Activated naive CD8-positive, alpha-beta T cell treated with anti-CD3 and anti-CD28 coated beads, Interleukin-2, amount 50 U/mL, for 24 hours (primary cell): ENCODE results near the gene CSTA.
A peak's percentile ranks its signal among the peaks of the same experiment; 100 is the strongest.

Experiments
- ATAC-seq: fragments of 150-1000 bp; cut with Tn5 transposase; one replicate; pipeline ENCODE4 v1.10.0; 2021
- DNase-seq: peaks from one replicate; pipeline ENCODE4 v3.0.0; 2021
- H3K27ac Mint-ChIP-seq: one replicate; pipeline ENCODE4 v1.8.0; 2021; ENCODE audit warnings: mild to moderate bottlenecking, mixed read lengths
- H3K27me3 Mint-ChIP-seq: one replicate; pipeline ENCODE4 v1.8.0; 2021; ENCODE audit warnings: mixed read lengths
- H3K36me3 Mint-ChIP-seq: one replicate; pipeline ENCODE4 v1.8.0; 2021; ENCODE audit warnings: low read depth, mixed read lengths
- H3K4me1 Mint-ChIP-seq: one replicate; pipeline ENCODE4 v1.8.0; 2021; ENCODE audit warnings: mixed read lengths
- H3K4me3 Mint-ChIP-seq: one replicate; pipeline ENCODE4 v1.8.0; 2021; ENCODE audit warnings: mild to moderate bottlenecking, moderate library complexity, mixed read lengths
- H3K9me3 Mint-ChIP-seq: one replicate; pipeline ENCODE4 v1.8.0; 2021; ENCODE audit warnings: mixed read lengths

The CSTA gene

DNA sequence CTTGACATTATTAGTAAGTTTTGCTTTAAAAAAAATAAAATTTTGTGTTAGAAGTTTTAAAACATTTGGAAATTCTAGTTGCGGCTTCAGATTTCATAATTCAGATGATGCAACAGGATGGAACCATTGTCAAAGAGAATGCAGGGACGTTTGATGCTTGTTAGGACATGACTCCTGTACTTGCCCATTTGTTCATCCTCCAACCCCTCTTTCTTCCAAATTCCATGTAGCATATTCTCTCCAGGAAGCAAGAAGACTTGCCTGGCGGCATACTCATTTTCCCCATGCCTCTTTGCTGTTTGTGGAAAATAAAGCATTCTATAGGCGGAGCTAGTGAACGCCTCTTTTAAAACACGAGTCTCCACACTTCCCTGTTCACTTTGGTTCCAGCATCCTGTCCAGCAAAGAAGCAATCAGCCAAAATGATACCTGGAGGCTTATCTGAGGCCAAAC is at the start of gene CSTA:
Gene CSTA, plus strand, starts transcription at position 378 of the 453 bp plus-strand sequence. Its CDS starts 45 bp downstream, at position 423.
- H3K36me3 Mint-ChIP-seq, result no peaks in the 10 kb centered on the region
- DNase-seq (no peak), ATAC-seq (no peak)
- H3K9me3 Mint-ChIP-seq, result peaks cover 6% of the 10 kb centered on the region
- no peak within 1 kb of the TSS for H3K4me3 Mint-ChIP-seq
- no peak within 1 kb of the TSS for H3K27ac Mint-ChIP-seq
- peaks cover 21% of the 10 kb centered on the region for H3K4me1 Mint-ChIP-seq
- peaks cover 7% of the 10 kb centered on the region for H3K27me3 Mint-ChIP-seq

- Mint-ChIP-seq H3K4me3 (no peak overlapping the region), H3K27me3 (no peaks in the 10 kb centered on the region), H3K9me3 (no peaks in the 10 kb centered on the region), H3K27ac (no peak overlapping the region), H3K36me3 (no peaks in the 10 kb centered on the region), H3K4me1 (no peaks in the 10 kb centered on the region)
- no peak for DNase-seq
- ATAC-seq, result no peak
Measured at GRCh38 chr3:122281891-122282290, 43.2 kb upstream of the CSTA start.

- no peaks in the 10 kb centered on the region for H3K36me3 Mint-ChIP-seq
- H3K9me3 Mint-ChIP-seq, result no peaks in the 10 kb centered on the region
- ATAC-seq (no peak), DNase-seq (no peak)
- no peak overlapping the region for H3K4me3 Mint-ChIP-seq
- no peaks in the 10 kb centered on the region for H3K4me1 Mint-ChIP-seq
- H3K27me3 Mint-ChIP-seq, result no peaks in the 10 kb centered on the region
- no peak overlapping the region for H3K27ac Mint-ChIP-seq
Measured at GRCh38 chr3:122283796-122284445, 41.1 kb upstream of the CSTA start.

- no peak overlapping the region for H3K4me3 Mint-ChIP-seq
- DNase-seq (no peak), ATAC-seq (no peak)
- H3K27me3 Mint-ChIP-seq, result no peaks in the 10 kb centered on the region
- H3K9me3 Mint-ChIP-seq, result no peaks in the 10 kb centered on the region
- H3K36me3 Mint-ChIP-seq, result no peaks in the 10 kb centered on the region
- H3K4me1 Mint-ChIP-seq, result no peaks in the 10 kb centered on the region
- no peak overlapping the region for H3K27ac Mint-ChIP-seq
Measured at GRCh38 chr3:122284486-122284885, 40.6 kb upstream of the CSTA start.

DNA sequence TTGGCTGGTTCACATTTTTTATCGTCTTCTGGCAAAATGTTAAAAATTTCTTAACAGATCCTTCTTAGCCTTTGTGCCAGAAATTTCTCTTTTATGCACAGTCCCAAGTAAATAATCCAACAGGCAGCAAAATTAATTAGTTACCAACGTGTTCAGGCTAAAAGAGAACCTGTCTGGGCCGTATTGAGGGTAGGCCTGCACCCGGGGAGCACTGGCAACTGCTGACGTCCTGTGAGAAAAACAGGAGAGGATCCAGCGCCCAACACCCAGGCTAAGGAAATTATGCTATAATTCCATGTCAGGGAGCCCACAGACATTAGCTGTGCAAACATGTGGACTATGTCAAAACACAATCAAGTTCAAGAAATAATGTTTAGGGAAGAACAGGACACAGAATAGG is 30.7 kb upstream of the CSTA start:
- H3K36me3 Mint-ChIP-seq, result no peaks in the 10 kb centered on the region
- H3K4me1 Mint-ChIP-seq, result peaks cover 20% of the 10 kb centered on the region
- no peaks in the 10 kb centered on the region for H3K9me3 Mint-ChIP-seq
- ATAC-seq, result no peak
- DNase-seq, result no peak
- no peaks in the 10 kb centered on the region for H3K27me3 Mint-ChIP-seq
- H3K4me3 Mint-ChIP-seq, result no peak overlapping the region
- no peak overlapping the region for H3K27ac Mint-ChIP-seq

DNA sequence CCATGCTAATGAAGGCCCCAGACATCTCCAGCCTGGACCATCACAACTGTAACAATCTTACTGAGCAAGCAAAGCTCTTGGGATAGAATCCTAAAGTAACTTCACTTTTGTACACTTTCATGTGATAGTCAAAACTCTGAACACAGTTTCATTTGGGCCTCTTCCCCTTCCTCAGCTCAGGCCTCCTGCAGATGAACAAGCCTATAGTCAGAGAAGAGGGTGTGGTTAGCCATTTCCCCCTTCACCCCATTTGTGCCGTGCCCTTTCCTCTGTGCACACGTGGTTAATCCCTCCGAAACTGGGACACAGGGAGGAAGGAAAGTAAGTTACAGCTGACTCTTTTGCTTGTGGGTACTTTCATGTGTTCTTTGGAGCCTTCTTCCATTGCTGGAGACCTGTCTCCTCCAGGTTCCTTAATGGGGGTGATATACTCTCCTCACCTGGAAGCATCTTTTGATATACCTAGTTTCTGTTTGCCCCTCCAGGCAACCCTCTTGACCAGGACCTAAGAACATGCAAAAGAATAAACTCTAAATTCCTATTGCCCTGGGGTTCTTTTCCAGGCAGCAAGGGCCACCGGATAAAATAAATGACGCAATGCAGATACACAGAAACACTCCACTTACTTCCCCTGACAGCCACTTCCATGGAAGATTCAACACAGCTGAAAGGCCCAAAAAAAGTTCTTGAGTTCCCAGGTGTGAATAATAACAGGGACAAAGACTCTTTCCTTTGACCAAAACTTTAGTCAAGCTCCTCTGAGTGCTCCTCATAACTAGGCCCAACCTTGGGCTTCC is 29.6 kb upstream of the CSTA start:
- H3K36me3 Mint-ChIP-seq, result no peaks in the 10 kb centered on the region
- H3K9me3 Mint-ChIP-seq, result no peaks in the 10 kb centered on the region
- ATAC-seq (peak; percentile 50), DNase-seq (no peak)
- H3K27ac Mint-ChIP-seq, result no peak overlapping the region
- H3K4me3 Mint-ChIP-seq, result no peak overlapping the region
- H3K27me3 Mint-ChIP-seq, result no peaks in the 10 kb centered on the region
- H3K4me1 Mint-ChIP-seq, result peaks cover 22% of the 10 kb centered on the region

- Mint-ChIP-seq H3K27ac (peak overlapping the region; percentile 64), H3K27me3 (no peaks in the 10 kb centered on the region), H3K9me3 (no peaks in the 10 kb centered on the region), H3K36me3 (no peaks in the 10 kb centered on the region), H3K4me3 (no peak overlapping the region), H3K4me1 (peaks cover 23% of the 10 kb centered on the region)
- peak; percentile 34 for DNase-seq
- peak; percentile 91 for ATAC-seq
Measured at GRCh38 chr3:122298239-122298638, 26.8 kb upstream of the CSTA start.

DNA sequence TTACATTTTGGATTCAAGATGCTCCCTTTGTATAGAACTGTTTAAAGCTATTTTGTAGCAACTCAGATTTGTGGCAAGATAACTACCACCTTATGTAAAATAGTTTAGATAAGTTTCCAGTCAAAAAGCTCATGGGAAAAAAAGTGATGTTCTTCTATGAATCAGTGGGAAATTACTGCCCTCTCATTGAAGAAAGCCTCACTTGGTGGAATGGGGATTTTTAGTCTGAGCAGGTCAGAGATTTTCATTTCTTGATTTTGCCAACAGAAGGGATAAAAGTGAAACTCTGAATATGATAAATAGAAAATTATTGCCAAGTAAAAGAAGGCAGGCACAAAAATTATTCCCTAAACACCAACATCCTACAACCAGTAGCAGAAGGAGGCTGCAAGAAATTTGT is 25.8 kb upstream of the CSTA start:
- H3K36me3 Mint-ChIP-seq, result no peaks in the 10 kb centered on the region
- no peaks in the 10 kb centered on the region for H3K27me3 Mint-ChIP-seq
- peak overlapping the region; percentile 64 for H3K27ac Mint-ChIP-seq
- DNase-seq (no peak), ATAC-seq (peak; percentile 13)
- H3K4me1 Mint-ChIP-seq, result peaks cover 23% of the 10 kb centered on the region
- H3K9me3 Mint-ChIP-seq, result no peaks in the 10 kb centered on the region
- H3K4me3 Mint-ChIP-seq, result no peak overlapping the region

GRCh38 chr3:122299872-122300460 is 25.1 kb upstream of the CSTA start:
- Mint-ChIP-seq H3K27ac (no peak overlapping the region), H3K4me1 (peaks cover 23% of the 10 kb centered on the region), H3K36me3 (no peaks in the 10 kb centered on the region), H3K4me3 (no peak overlapping the region), H3K27me3 (no peaks in the 10 kb centered on the region), H3K9me3 (no peaks in the 10 kb centered on the region)
- DNase-seq (peak; percentile 44), ATAC-seq (no peak)

GRCh38 chr3:122301063-122301462 is 24.0 kb upstream of the CSTA start:
- H3K9me3 Mint-ChIP-seq, result no peaks in the 10 kb centered on the region
- no peak overlapping the region for H3K27ac Mint-ChIP-seq
- peaks cover 23% of the 10 kb centered on the region for H3K4me1 Mint-ChIP-seq
- ATAC-seq (no peak), DNase-seq (no peak)
- H3K27me3 Mint-ChIP-seq, result no peaks in the 10 kb centered on the region
- H3K4me3 Mint-ChIP-seq, result no peak overlapping the region
- no peaks in the 10 kb centered on the region for H3K36me3 Mint-ChIP-seq

- ATAC-seq, result no peak
- DNase-seq, result no peak
- H3K4me3 Mint-ChIP-seq, result no peak overlapping the region
- H3K27me3 Mint-ChIP-seq, result peaks cover 7% of the 10 kb centered on the region
- H3K36me3 Mint-ChIP-seq, result no peaks in the 10 kb centered on the region
- H3K4me1 Mint-ChIP-seq, result peaks cover 10% of the 10 kb centered on the region
- no peak overlapping the region for H3K27ac Mint-ChIP-seq
- H3K9me3 Mint-ChIP-seq, result no peaks in the 10 kb centered on the region
Measured at GRCh38 chr3:122305818-122306621, 19.0 kb upstream of the CSTA start.

DNA sequence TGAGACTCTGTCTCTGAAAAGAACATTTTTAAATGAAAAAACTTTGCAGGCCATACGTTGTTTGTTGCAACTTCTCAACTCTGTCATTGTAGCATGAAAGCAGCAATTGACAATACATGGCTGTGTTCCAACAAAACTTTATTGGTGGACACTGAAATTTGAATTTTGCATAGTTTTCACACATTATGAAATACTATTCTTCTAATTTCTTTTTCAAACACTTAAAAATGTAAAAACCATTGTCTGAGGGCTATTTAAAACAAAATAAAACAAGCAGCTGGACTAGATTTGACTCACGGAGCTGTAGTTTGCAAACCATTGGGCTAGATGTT is 18.5 kb upstream of the CSTA start:
- ATAC-seq (no peak), DNase-seq (no peak)
- no peaks in the 10 kb centered on the region for H3K9me3 Mint-ChIP-seq
- H3K4me1 Mint-ChIP-seq, result peaks cover 10% of the 10 kb centered on the region
- peaks cover 7% of the 10 kb centered on the region for H3K27me3 Mint-ChIP-seq
- H3K4me3 Mint-ChIP-seq, result no peak overlapping the region
- no peak overlapping the region for H3K27ac Mint-ChIP-seq
- H3K36me3 Mint-ChIP-seq, result no peaks in the 10 kb centered on the region

DNA sequence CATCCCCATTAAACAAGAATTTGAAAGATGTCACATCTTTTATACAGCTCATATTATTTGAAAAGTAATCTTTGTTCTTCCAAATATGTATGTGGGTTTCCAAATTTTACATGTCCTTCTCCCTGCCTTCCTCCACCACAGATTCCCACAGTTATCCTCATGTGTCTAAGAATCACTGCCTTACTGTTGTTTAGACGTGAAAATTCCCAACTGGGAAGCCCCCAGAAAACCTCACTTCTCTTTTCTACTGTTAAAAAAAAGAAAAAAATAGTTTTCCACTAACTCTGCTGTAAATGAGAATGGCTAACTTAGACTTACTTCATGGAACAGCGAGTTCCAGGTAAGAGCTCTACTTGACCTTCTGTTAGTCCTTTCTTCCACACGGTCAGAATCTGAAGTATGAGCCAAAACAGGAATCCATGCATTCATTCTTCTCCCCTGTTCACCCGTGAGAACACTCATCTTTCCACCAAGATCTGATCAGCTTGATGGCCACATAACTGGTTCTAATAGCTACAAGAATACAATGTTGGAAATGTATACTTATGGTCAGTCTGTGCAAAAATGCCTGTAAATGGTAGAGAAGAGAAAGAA is 17.9 kb upstream of the CSTA start:
- Mint-ChIP-seq H3K27me3 (peaks cover 7% of the 10 kb centered on the region), H3K4me3 (no peak overlapping the region), H3K9me3 (no peaks in the 10 kb centered on the region), H3K27ac (no peak overlapping the region), H3K36me3 (no peaks in the 10 kb centered on the region), H3K4me1 (peaks cover 10% of the 10 kb centered on the region)
- ATAC-seq, result no peak
- no peak for DNase-seq

DNA sequence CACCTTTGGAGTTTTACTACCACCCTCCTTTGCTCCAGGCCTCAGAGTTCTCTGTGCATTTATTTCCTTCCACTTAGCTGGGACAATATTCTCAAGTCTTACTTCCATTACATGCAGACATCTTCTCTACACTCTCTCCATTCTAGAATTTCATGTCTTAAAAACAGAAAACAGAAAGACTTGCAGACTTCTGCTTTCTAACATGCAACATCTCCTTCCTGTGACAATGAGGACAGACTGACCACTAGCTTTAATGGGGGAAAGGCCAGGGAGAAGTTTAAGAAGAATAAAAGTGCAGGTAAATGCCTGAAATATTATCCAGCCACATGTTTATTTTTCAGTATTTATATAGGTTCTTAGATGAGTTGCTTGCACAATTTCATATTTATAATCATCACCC is 17.1 kb upstream of the CSTA start:
- Mint-ChIP-seq H3K9me3 (no peaks in the 10 kb centered on the region), H3K27ac (no peak overlapping the region), H3K27me3 (peaks cover 7% of the 10 kb centered on the region), H3K4me1 (peaks cover 13% of the 10 kb centered on the region), H3K36me3 (no peaks in the 10 kb centered on the region), H3K4me3 (no peak overlapping the region)
- ATAC-seq (no peak), DNase-seq (no peak)
